GM23248 (cell line): Measurements from ENCODE around the gene CXCR5. TPM values are rescaled to one million over a fixed set of nuclear protein-coding genes. Genes with fewer than 3 reads are reported as not detected.

Experiments used
- DNase-seq: peaks from one replicate; pipeline ENCODE4 v3.0.0-alpha.2; 2015
- H2AFZ ChIP-seq: fragments of 200-600 bp; sonication (generic); 2 replicates; pipeline ENCODE4 v1.6.1; 2016; ENCODE audit warnings: antibody characterized with exemption
- H3F3A ChIP-seq: fragments of 200-600 bp; sonication (generic); 2 replicates; pipeline ENCODE4 v1.6.1; 2016; ENCODE audit warnings: mild to moderate bottlenecking, antibody characterized with exemption, mixed run types; ENCODE audit not compliant: insufficient read depth
- H3K27ac ChIP-seq: fragments of 200-600 bp; sonication (generic); 2 replicates; pipeline ENCODE4 v1.5.1; 2016; ENCODE audit warnings: mild to moderate bottlenecking
- H3K27me3 ChIP-seq: fragments of 200-600 bp; sonication (generic); replicated peaks from 2 replicates; pipeline ENCODE4 v1.6.1; 2016; ENCODE audit warnings: mild to moderate bottlenecking; ENCODE audit not compliant: insufficient read depth
- H3K36me3 ChIP-seq: fragments of 200-600 bp; sonication (generic); 2 replicates; pipeline ENCODE4 v1.6.1; 2016; ENCODE audit warnings: low read depth, mild to moderate bottlenecking
- H3K4me1 ChIP-seq: fragments of 200-600 bp; sonication (generic); 2 replicates; pipeline ENCODE4 v1.6.1; 2016; ENCODE audit warnings: mild to moderate bottlenecking; ENCODE audit not compliant: insufficient read depth
- H3K4me2 ChIP-seq: fragments of 200-600 bp; sonication (generic); one replicate; pipeline ENCODE4 v1.6.1; 2016; ENCODE audit warnings: mild to moderate bottlenecking; ENCODE audit not compliant: unreplicated experiment
- H3K4me3 ChIP-seq: fragments of 200-600 bp; sonication (generic); 2 replicates; pipeline ENCODE4 v1.5.1; 2016; ENCODE audit warnings: mild to moderate bottlenecking
- H3K79me2 ChIP-seq: fragments of 200-600 bp; sonication (generic); 2 replicates; pipeline ENCODE4 v1.6.1; 2016; ENCODE audit warnings: mild to moderate bottlenecking; ENCODE audit not compliant: insufficient read depth
- H3K9ac ChIP-seq: fragments of 200-600 bp; sonication (generic); 2 replicates; pipeline ENCODE4 v1.6.1; 2016; ENCODE audit warnings: mild to moderate bottlenecking
- H3K9me2 ChIP-seq: fragments of 200-600 bp; sonication (generic); 2 replicates; pipeline ENCODE4 v1.6.1; 2016; ENCODE audit warnings: mixed run types, mild to moderate bottlenecking, moderate library complexity; ENCODE audit not compliant: insufficient read depth
- H3K9me3 ChIP-seq: fragments of 200-600 bp; sonication (generic); one replicate; pipeline ENCODE4 v1.6.1; 2017; ENCODE audit warnings: low read depth
- H4K20me1 ChIP-seq: fragments of 200-600 bp; sonication (generic); 2 replicates; pipeline ENCODE4 v1.6.0; 2016; ENCODE audit not compliant: insufficient read depth
- EZH2 ChIP-seq: fragments of 200-600 bp; sonication (generic); IDR thresholded peaks from 2 replicates; pipeline ENCODE4 v1.6.1; 2018; ENCODE audit warnings: antibody characterized with exemption, mild to moderate bottlenecking; ENCODE audit not compliant: insufficient read depth, poor library complexity, severe bottlenecking
- EZH2phosphoT487 ChIP-seq: fragments of 200-600 bp; sonication (generic); IDR thresholded peaks from 2 replicates; pipeline ENCODE4 v1.6.1; 2018; ENCODE audit warnings: antibody characterized with exemption, moderate library complexity, mild to moderate bottlenecking, low read depth; ENCODE audit not compliant: insufficient read depth
- WGBS, 2 experiments: methylation state at CpG; one replicate each; pipeline ENCODE4 v1.1.6; 2015 to 2017; ENCODE audit warnings: low lambda C conversion rate in 2 of 2, low coverage in 1 of 2; ENCODE audit errors: missing lambda C conversion rate in 2 of 2; 5-methylcytosine and 5-hydroxymethylcytosine counted together
- in situ Hi-C: fragments of 300-500 bp; cut with MboI; formaldehyde crosslinking; loops from 2 replicates; pipeline ENCODE4 v1.15.0; 2020
- polyA plus RNA-seq: library from polyadenylated mRNA; unstranded; fragments of >200 nt; fragmentation: Nextera tagmentation; extraction: Ambion mirVana; gene quantifications from 2 replicates; pipeline ENCODE4 v1.2.1, GENCODE V29; 2016
- total RNA-seq: library from RNA; depleted of rRNA; stranded (reverse); fragments of >200 nt; shearing (Covaris generic); gene quantifications from 2 replicates; pipeline ENCODE4 v1.2.3, GENCODE V29; 2014

CXCR5 gene
- total and polyA plus RNA-seq, 2 experiments from 2014 or later: not detected

DNA sequence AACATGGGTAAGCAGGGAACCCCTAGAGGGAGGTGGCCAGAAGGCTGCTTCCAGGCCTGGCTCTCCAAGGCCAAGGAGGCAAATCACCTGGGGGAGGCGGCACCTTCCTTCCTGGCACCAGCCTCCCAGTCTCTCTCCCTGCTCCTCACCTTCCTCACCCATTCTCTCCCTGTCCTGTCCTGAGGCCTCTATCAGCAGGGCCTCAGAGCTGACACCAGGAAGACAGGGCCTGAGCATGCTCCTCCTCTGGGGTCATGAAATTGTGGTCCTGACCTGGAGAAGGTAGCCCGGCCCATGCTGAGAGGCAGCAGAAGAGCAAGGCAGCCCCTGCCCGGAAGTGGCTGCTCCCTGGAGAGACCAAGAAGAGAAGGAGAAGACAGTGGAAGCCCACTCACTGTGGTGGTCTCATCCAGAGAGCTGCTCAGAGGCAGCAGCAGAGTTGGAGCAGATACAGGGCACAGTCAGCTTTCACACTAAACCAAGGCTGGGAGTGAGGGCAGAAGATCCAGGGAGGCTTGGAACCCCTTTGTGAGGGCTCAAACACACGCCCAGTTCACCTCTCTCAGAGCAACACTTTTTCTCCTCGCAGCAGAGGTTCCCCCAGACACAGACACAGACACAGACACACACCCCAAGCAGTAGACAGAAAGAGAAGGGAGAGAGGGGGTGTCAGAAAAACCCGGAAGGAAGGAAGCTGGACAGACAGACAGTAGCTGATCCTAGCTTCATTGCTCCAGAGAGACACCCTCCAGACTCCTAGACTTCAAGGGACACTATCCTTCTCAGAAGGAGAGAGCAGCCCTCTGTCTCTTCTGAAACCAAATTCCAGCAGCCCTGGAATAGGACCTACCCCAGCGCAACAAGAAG, 40.3 kb downstream of the CXCR5 start:
- no peak for TF ChIP-seq EZH2phosphoT487
- TF ChIP-seq EZH2: no peak
- Histone ChIP-seq H3K79me2 (peaks cover 77% of the 10 kb centered on the region), H3K9me3 (no peaks in the 10 kb centered on the region), H3K9ac (peak overlapping the region; percentile 90), H3K4me2 (peak overlapping the region; percentile 77), H3K9me2 (no peaks in the 10 kb centered on the region), H3K27ac (peak overlapping the region; percentile 99), H3K4me3 (peak overlapping the region; percentile 96), H3K36me3 (no peaks in the 10 kb centered on the region), H3F3A (peaks cover 46% of the 10 kb centered on the region), H2AFZ (no peak overlapping the region), H3K4me1 (peaks cover 38% of the 10 kb centered on the region), H4K20me1 (no peaks in the 10 kb centered on the region), H3K27me3 (no peaks in the 10 kb centered on the region)
- peak; percentile 44 for DNase-seq
- in situ Hi-C loops: no loop called here
- 0 to 3% methylated on average over 7 of the region's 7 CpGs for WGBS, 2 experiments

DNA sequence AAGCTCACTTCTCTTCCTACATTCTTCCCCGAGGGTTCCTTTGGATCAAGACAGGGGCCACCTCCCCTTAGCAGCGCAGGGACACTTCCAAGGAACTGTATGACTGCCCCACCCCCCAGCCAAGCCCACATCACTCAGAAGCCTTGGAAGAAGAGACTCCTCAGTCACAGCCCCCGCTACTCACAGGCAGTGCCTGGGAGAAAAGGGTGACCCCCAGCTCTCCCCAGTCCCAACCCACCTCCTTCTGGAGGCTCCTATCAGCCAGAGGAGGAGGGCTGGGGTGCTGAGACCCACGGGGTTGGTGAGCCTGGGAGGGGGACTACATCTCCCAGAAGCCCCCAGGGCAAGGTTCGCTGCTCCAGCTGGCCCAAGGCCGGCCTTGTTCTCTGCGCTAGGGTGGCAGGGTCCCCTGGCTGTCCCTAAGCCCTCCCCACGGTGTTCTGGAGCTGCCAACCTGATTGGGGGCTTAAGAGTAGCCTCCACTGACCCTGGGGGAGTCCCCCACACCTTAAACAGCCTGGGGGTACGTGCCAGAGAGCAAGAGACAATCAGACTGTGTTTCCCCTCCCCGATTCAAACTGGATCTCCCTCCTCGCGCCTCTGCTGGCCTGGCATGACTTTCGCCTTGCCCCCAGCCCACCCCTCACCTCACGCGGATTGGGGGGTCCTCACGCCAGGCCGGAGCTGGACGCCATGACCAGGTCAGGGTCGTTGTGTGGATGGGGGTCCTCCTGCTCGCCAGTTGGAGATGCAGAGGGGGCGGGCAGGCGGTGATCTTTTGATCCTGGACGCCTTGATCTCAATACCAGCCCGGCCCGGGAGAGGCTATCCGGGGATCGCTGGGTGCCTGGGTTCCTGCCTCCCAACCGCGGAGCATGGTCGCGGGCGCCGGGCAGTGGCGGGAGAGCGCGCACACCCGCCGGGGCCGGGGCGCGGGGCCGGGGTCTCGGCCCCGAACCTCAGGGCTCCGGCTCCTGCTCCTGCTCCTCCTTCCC, 41.2 kb downstream of the CXCR5 start:
- peak; percentile 68 for DNase-seq
- H3K9ac ChIP-seq: peak overlapping the region; percentile 90
- peak overlapping the region; percentile 99 for H3K27ac ChIP-seq
- H3K27me3 ChIP-seq: no peaks in the 10 kb centered on the region
- H4K20me1 ChIP-seq: no peaks in the 10 kb centered on the region
- TF ChIP-seq EZH2phosphoT487: no peak
- no peak overlapping the region for H2AFZ ChIP-seq
- H3K79me2 ChIP-seq: peaks cover 68% of the 10 kb centered on the region
- H3K4me1 ChIP-seq: peaks cover 31% of the 10 kb centered on the region
- WGBS, 2 experiments: 1 to 3% methylated on average over 34 to 40 of the region's 45 CpGs
- H3K36me3 ChIP-seq: no peaks in the 10 kb centered on the region
- no peaks in the 10 kb centered on the region for H3K9me3 ChIP-seq
- no peaks in the 10 kb centered on the region for H3K9me2 ChIP-seq
- H3K4me2 ChIP-seq: peak overlapping the region; percentile 77
- H3K4me3 ChIP-seq: peak overlapping the region; percentile 96
- H3F3A ChIP-seq: peaks cover 38% of the 10 kb centered on the region
- in situ Hi-C loops: no loop called here

DNA sequence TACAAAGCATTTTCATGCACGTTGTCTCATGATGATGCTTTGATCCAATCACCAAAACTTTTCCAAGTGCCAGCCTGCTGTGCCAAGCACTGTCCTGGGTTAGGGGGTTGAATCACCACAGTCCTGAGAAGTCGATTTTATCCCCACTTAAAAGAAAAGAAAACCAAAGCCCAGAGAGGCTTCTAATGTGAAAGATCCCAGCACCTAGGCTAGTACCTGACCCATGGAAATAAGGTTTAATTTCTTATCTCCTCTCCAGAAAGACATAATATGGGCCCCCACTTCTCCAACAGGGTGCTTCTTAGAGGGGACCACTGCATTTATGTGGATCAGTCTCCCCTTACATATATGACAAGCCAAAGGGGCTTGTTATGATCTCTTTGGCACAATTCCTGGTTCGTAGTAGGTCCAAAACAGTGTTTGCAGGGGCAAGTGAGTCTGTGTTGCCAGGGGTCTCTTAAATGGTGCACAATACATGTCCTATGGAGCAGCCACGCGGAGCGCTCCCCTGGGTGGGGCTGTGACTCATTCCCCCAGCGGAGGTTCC, 43.9 kb downstream of the CXCR5 start:
- WGBS, 2 experiments: 6 to 7% methylated on average over 7 of the region's 7 CpGs
- peak; percentile 15 for DNase-seq
- Histone ChIP-seq H3K36me3 (no peaks in the 10 kb centered on the region), H3K4me1 (peaks cover 13% of the 10 kb centered on the region; the same call in 1 of the 2 replicates), H3K9me2 (no peaks in the 10 kb centered on the region), H3K27me3 (no peaks in the 10 kb centered on the region), H3K9me3 (no peaks in the 10 kb centered on the region), H3K4me2 (peak overlapping the region; percentile 89), H3K27ac (peak overlapping the region; percentile 65), H3K9ac (peak overlapping the region; percentile 65), H2AFZ (peak overlapping the region; percentile 47; the same call in 1 of the 2 replicates), H4K20me1 (no peaks in the 10 kb centered on the region), H3F3A (peaks cover 17% of the 10 kb centered on the region; the same call in 1 of the 2 replicates), H3K79me2 (peaks cover 41% of the 10 kb centered on the region), H3K4me3 (peak overlapping the region; percentile 82)
- TF ChIP-seq EZH2phosphoT487: no peak
- in situ Hi-C loops: no loop called here
